Stomach (tissue), 4 donors: Measurements from ENCODE around the gene PRDM7.
"Not testable (repeated sequence)": the region's sequence is repeated elsewhere in the genome, so short reads cannot be mapped to it uniquely, and the experiment has no call there.

Experiments
- CTCF ChIP-seq, 7 experiments: fragments of 450-650 bp in 4 of 7; fragments of 200-600 bp in 3 of 7; sonication (generic) in 3 of 7; IDR thresholded peaks; one replicate each; pipeline ENCODE4 v1.5.1; 2016 to 2019; ENCODE audit warnings: antibody characterized with exemption in 7 of 7, control low read depth in 2 of 7, mild to moderate bottlenecking in 1 of 7
- POLR2A ChIP-seq, 4 donors: fragments of 450-650 bp; IDR thresholded peaks; one replicate each; pipeline ENCODE4 v1.6.1; 2016; ENCODE audit warnings: antibody characterized with exemption in 4 of 4, control low read depth in 2 of 4, mild to moderate bottlenecking in 1 of 4, moderate library complexity in 1 of 4

GRCh38 chr16:90056521-90056920, 20.6 kb downstream of the PRDM7 start:
- TF ChIP-seq POLR2A, CTCF (IDR thresholded peaks at IDR 0.05): not testable (repeated sequence)
